ENCODE results near the gene XXYLT1.

XXYLT1 gene

DNA sequence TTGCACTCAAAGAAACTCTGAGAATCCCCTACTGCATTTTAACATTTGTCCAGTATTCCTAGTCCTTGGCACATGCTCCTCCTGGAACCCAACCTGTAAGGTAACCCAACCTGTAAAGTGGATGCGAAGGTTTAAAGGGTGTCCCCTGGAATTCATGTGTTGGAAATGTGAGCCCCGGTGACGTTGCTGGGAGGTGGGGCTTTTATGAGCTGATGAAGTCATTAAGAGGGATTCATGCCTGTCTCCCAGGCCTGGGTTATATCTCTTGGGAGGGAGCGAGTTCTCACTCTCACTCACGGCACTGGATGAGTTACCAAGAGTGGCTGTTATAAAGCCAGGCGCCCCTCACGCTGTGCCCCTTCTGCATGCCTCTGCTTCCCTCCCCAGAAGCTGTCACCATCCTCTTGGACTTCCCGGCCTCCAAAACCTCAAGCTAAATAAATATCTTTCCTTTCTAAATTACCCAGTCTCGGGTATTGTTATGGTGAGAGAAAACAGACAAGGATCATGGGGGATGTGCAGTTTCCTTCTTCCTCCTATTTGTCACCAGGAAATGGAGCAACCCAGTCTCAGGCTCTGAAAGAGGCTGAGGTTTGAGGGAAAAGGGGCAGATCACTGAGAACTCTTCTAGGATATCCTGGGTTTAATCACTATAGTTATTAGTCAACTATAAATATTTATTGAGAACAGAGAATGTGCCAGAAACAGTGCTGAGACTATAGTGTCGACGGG lies 7.6 kb downstream of the XXYLT1 start (continued):
- TF ChIP-seq, protein P1, sequence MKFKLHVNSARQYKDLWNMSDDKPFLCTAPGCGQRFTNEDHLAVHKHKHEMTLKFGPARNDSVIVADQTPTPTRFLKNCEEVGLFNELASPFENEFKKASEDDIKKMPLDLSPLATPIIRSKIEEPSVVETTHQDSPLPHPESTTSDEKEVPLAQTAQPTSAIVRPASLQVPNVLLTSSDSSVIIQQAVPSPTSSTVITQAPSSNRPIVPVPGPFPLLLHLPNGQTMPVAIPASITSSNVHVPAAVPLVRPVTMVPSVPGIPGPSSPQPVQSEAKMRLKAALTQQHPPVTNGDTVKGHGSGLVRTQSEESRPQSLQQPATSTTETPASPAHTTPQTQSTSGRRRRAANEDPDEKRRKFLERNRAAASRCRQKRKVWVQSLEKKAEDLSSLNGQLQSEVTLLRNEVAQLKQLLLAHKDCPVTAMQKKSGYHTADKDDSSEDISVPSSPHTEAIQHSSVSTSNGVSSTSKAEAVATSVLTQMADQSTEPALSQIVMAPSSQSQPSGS (tag by site-specific recombination; IDR thresholded peaks at IDR 0.05; ENCODE audit: low read depth) = 0 out of 2 replicates have a peak, but pooled peaks have one; percentile 26
- TF ChIP-seq KLF10 (tag by site-specific recombination; IDR thresholded peaks at IDR 0.05) (peak; percentile 29; the same call in 1 of the 2 replicates), ZNF335 (tag by site-specific recombination; conservative IDR thresholded peaks at IDR 0.05) (0 out of 2 replicates have a peak, but pooled peaks have one; percentile 20), MZF1 (tag by site-specific recombination; IDR thresholded peaks at IDR 0.05; ENCODE audit: borderline replicate concordance) (peak; percentile 67; the same call in 1 of the 2 replicates), ZNF341 (tag by site-specific recombination; IDR thresholded peaks at IDR 0.05; ENCODE audit: low read depth) (peak; percentile 42; the same call in 1 of the 2 replicates), ZEB2 (tag by site-specific recombination; IDR thresholded peaks at IDR 0.05) (0 out of 2 replicates have a peak, but pooled peaks have one; percentile 15), KLF17 (tag by site-specific recombination; IDR thresholded peaks at IDR 0.05) (0 out of 2 replicates have a peak, but pooled peaks have one; percentile 62), ZNF629 (tag by site-specific recombination; IDR thresholded peaks at IDR 0.05) (peak; percentile 80)

DNA sequence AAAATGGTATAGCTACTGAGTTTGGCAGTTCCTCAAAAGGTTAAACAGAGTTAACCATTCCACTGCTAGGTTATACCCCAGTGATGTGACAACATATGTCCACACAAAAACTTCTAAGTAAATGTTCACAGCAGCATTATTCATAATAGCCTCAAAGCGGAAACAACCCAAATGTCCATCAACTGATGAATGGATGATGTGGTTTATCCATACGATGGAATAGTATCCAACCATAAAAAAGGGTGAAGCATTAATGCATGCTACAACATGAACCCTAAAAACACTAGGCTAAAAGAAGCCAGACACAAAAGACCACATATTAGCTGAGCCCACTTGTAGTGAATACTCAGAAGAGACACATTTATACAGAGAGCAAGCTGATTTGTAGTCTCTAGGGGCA lies 9.0 kb downstream of the XXYLT1 start:
- ChIA-PET CTCF (interaction anchor here (0.7 to 3.1 kb wide), 5 partner anchors 9 to 693 kb away, joined by 3 to 20 read pairs (median 4); partner anchors contain the start of gene XXYLT1), POLR2A (interaction anchor here (1.5 kb wide), 1 partner anchor 9 kb away, joined by 3 read pairs; the partner anchor contains the start of gene XXYLT1)
- Histone ChIP-seq H3K36me3 (ENCODE audit: control insufficient read depth in 2 of 2, insufficient read depth in 1 of 2, low read length in 2 of 2) (peaks cover 0 to 15% of the 10 kb centered on the region in 2 experiments; a peak in 1 of 3 replicates), H3K4me3 (ENCODE audit: low read depth, low read length) (no peak overlapping the region), H3K27ac (ENCODE audit: extremely low read depth, low read depth, low read length) (no peak overlapping the region), H3K4me1 (ENCODE audit: control insufficient read depth, insufficient read depth, low read length) (peaks cover 7% of the 10 kb centered on the region), H3K9me3 (ENCODE audit: control insufficient read depth, insufficient read depth, low read depth, low read length) (no peaks in the 10 kb centered on the region)
- TF ChIP-seq ZNF10 (tag by site-specific recombination; IDR thresholded peaks at IDR 0.05) = peak; percentile 80; the same call in 1 of the 2 replicates
- TF ChIP-seq ZNF404 (tag by site-specific recombination; IDR thresholded peaks at IDR 0.05) = no peak
- no peak for TF ChIP-seq HOXD13 (CRISPR knock-in tag; IDR thresholded peaks at IDR 0.05; ENCODE audit: borderline replicate concordance)
- TF ChIP-seq ZNF335 (tag by site-specific recombination; conservative IDR thresholded peaks at IDR 0.05) = no peak
- TF ChIP-seq ZNF146 (tag by site-specific recombination; IDR thresholded peaks at IDR 0.05) = peak; percentile 75
- TF ChIP-seq ZNF341 (tag by site-specific recombination; IDR thresholded peaks at IDR 0.05; ENCODE audit: low read depth) = no peak

DNA sequence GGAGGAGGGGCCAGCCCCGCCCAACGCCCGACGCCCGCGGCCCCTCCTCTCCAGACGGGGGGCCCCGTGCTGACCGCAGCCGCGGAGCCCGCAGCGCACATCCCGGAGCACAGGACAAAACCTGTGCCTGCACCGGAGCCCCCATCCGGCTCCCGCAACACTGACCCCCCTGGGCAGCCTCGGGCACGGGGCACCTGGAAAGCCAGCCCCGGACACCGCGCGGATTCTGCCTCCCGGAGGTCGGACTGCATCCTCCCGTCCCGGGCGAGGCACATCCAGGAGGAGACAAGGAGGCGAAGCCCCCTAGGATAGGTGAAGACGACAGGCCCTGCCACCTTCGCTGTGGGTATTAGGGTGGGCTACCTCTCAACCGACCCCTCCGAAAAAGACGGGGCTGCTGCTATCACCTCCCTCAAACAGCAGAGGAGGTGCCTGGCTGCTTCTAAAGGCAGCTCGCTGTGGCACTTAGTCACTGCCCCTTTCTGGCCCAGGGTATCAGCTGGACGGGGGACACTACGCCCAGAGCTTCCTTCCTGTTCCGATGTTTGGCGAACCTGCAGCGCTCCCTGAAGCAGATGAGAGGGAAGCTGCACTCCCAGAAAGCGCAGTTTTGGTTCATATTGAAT lies 10.6 kb downstream of the XXYLT1 start:
- Histone ChIP-seq H3K4me1 (ENCODE audit: control insufficient read depth, insufficient read depth, low read length) (peaks cover 7% of the 10 kb centered on the region), H3K27ac (ENCODE audit: extremely low read depth, low read depth, low read length) (no peak overlapping the region), H3K36me3 (ENCODE audit: control insufficient read depth in 2 of 2, insufficient read depth in 1 of 2, low read length in 2 of 2) (peaks cover 0 to 6% of the 10 kb centered on the region in 2 experiments; a peak in 1 of 3 replicates), H3K9me3 (ENCODE audit: control insufficient read depth, insufficient read depth, low read depth, low read length) (no peaks in the 10 kb centered on the region), H3K4me3 (ENCODE audit: low read depth, low read length) (peak overlapping the region; percentile 58)
- POLR2A ChIA-PET = interaction anchor here (1.0 to 1.5 kb wide), 4 partner anchors 11 to 588 kb away, joined by 3 to 5 read pairs (median 3); partner anchors contain the start of genes FAM43A, LSG1 and XXYLT1
- CTCF ChIA-PET = interaction anchor here (0.7 to 3.1 kb wide), 4 partner anchors 10 to 616 kb away, joined by 3 to 20 read pairs (median 9); partner anchors contain the start of gene XXYLT1
- TF ChIP-seq ZSCAN30 (tag by site-specific recombination; IDR thresholded peaks at IDR 0.05) (0 out of 2 replicates have a peak, but pooled peaks have one; percentile 5), ZNF223 (tag by site-specific recombination; IDR thresholded peaks at IDR 0.05) (peak; percentile 71; the same call in 1 of the 2 replicates), KLF9 (tag by site-specific recombination; IDR thresholded peaks at IDR 0.05; ENCODE audit: low read depth) (peak; percentile 65; the same call in 1 of the 2 replicates), ZNF777 (tag by site-specific recombination; IDR thresholded peaks at IDR 0.05; ENCODE audit: borderline replicate concordance) (peak; percentile 65; the same call in 1 of the 2 replicates), ZBTB20 (tag by site-specific recombination; IDR thresholded peaks at IDR 0.05) (no peak), ZSCAN4 (tag by site-specific recombination; IDR thresholded peaks at IDR 0.05) (no peak), ZXDB (tag by site-specific recombination; IDR thresholded peaks at IDR 0.05) (peak; percentile 68), ZIC2 (tag by site-specific recombination; IDR thresholded peaks at IDR 0.05) (no peak), ZNF214 (tag by site-specific recombination; IDR thresholded peaks at IDR 0.05; ENCODE audit: borderline replicate concordance) (no peak), MZF1 (tag by site-specific recombination; IDR thresholded peaks at IDR 0.05; ENCODE audit: borderline replicate concordance) (no peak), ZNF623 (tag by site-specific recombination; IDR thresholded peaks at IDR 0.05) (no peak), GLIS2 (tag by site-specific recombination; IDR thresholded peaks at IDR 0.05) (peak; percentile 53; the same call in 1 of the 2 replicates), ZNF677 (tag by site-specific recombination; IDR thresholded peaks at IDR 0.05) (no peak), HIC1 (tag by site-specific recombination; IDR thresholded peaks at IDR 0.05) (peak; percentile 52)

All from HEK293 (cell line).